Dendritic cell treated with granulocyte-macrophage colony-stimulating factor and Interleukin-4, amounts not matched to agents 40 ng/mL and 50 ng/mL, for 4 days (primary cell): Measurements from ENCODE around the gene SPOCK3.
"Not testable (repeated sequence)": the region's sequence is repeated elsewhere in the genome, so short reads cannot be mapped to it uniquely, and the experiment has no call there.

ENCODE experiments used
- H3K27ac Mint-ChIP-seq: one replicate; pipeline ENCODE4 v1.8.0; 2022; ENCODE audit warnings: mild to moderate bottlenecking, mixed read lengths
- H3K27me3 Mint-ChIP-seq: one replicate; pipeline ENCODE4 v1.8.0; 2022; ENCODE audit warnings: mild to moderate bottlenecking, mixed read lengths
- H3K36me3 Mint-ChIP-seq: one replicate; pipeline ENCODE4 v1.8.0; 2022; ENCODE audit warnings: low read depth, mixed read lengths
- H3K4me1 Mint-ChIP-seq: one replicate; pipeline ENCODE4 v1.8.0; 2022; ENCODE audit warnings: low read depth, mixed read lengths
- H3K4me3 Mint-ChIP-seq: one replicate; pipeline ENCODE4 v1.8.0; 2022; ENCODE audit warnings: mild to moderate bottlenecking, moderate library complexity, mixed read lengths
- H3K9me3 Mint-ChIP-seq: one replicate; pipeline ENCODE4 v1.8.0; 2022; ENCODE audit warnings: mixed read lengths
- intact Hi-C: fragments of 100-400 bp; cut with micrococcal nuclease; formaldehyde crosslinking; loops from one replicate; pipeline ENCODE4 v1.15.0; 2022

Gene SPOCK3

DNA sequence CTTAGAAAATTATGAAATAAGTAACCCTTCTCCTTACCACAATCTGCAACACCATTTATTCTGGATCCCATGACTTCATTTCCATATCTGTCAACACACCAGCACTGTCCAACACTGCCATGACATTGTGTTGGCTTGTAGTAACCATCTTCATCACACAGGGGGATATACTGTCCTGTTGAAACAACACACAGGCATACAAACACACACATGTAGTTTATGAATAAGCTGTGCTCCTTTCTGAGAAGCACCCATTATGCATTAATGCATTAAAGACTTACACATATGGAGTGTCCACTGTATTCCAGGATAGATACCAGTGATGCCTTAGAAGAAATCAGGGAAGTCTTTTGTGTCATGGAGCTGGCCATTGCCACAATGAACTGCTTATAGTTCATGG is 496.9 kb downstream of the SPOCK3 start:
- no peak overlapping the region for H3K27ac Mint-ChIP-seq
- H3K27me3 Mint-ChIP-seq: no peaks in the 10 kb centered on the region
- H3K4me1 Mint-ChIP-seq: no peaks in the 10 kb centered on the region
- intact Hi-C loops: no loop called here
- no peaks in the 10 kb centered on the region for H3K9me3 Mint-ChIP-seq
- no peaks in the 10 kb centered on the region for H3K36me3 Mint-ChIP-seq
- H3K4me3 Mint-ChIP-seq: no peak overlapping the region

DNA sequence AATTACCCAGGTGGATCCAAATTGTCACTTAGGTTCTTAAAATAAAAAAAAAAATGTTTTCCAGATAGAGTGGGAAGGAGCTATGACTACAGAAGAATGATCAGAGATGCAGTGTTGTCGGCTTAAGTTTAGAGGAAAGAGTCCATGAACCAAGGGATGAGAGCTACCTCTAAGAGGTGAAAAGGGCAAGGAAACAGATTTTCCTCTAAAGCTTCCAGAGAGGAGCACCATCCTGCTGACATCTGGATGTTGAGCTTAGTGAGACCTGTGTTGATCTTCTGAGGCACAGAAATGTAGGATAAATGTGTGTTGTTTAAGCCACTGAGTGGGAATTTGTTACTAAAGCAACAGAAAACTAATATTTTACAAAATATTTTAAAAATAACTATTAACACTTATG is 498.7 kb downstream of the SPOCK3 start:
- Mint-ChIP-seq H3K4me3 (no peak overlapping the region), H3K27me3 (no peaks in the 10 kb centered on the region), H3K4me1 (no peaks in the 10 kb centered on the region), H3K9me3 (no peaks in the 10 kb centered on the region), H3K36me3 (no peaks in the 10 kb centered on the region), H3K27ac (no peak overlapping the region)
- intact Hi-C loops: no loop called here

DNA sequence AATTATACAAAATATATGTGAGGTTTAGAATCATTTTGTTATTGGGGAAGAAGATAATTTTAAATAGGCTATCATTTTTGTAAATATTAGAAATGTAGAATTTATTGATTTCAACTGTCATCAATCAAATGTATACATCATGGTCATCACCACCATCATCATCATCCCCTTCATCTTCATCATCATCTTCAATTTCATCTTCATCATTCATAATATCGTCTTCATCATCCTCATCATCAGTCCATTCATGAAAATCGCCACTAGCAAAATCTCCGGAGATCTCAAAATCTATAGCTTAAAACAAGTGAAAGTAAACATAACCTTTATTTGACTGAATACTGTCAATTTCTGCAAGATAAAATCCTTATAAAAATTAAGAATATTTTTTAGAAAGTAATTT is 499.5 kb downstream of the SPOCK3 start:
- H3K36me3 Mint-ChIP-seq: no peaks in the 10 kb centered on the region
- H3K9me3 Mint-ChIP-seq: no peaks in the 10 kb centered on the region
- no peaks in the 10 kb centered on the region for H3K4me1 Mint-ChIP-seq
- no peaks in the 10 kb centered on the region for H3K27me3 Mint-ChIP-seq
- H3K27ac Mint-ChIP-seq: no peak overlapping the region
- intact Hi-C loops: no loop called here
- no peak overlapping the region for H3K4me3 Mint-ChIP-seq

DNA sequence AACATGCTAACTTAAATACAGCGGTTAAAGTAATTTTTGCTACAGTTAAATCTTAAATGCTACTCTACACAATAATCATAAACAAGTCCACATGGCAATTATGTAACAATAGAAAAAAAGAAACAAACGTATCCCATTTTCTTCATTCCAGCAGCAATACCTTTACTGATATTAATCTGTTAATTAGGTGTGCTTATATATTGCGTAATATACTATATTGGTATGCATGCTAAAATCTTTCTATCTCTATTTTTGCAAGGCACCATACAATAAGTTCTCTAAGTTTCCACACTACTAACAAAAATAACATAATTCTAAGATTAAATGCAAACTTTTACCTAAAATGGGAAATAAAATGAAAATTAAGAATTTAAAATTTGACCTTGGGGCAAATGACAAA is 500.6 kb downstream of the SPOCK3 start:
- Mint-ChIP-seq H3K9me3 (no peaks in the 10 kb centered on the region), H3K27ac (no peak overlapping the region), H3K36me3 (no peaks in the 10 kb centered on the region), H3K4me1 (no peaks in the 10 kb centered on the region), H3K4me3 (no peak overlapping the region), H3K27me3 (no peaks in the 10 kb centered on the region)
- intact Hi-C loops: no loop called here

DNA sequence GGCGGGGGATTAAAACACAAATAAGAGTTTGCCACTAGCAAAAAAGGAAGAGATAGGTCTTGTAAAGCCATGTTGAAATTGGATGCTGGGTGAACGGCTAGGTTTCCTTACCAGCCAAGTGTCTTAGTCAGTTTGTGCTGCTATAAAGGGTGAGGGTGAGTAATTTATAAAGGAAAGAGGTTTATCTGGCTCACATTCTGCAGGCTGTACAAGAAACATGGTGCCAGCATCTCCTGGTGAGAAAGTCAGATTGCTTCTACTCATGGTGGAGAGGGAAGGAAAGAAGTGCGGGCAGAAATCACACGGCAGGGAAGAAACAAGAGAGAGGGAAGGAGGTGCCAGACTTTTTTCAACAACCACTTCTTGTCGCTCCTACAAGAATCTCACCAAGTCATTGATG is 507.5 kb downstream of the SPOCK3 start:
- Mint-ChIP-seq H3K27me3 (no peaks in the 10 kb centered on the region), H3K4me1 (no peaks in the 10 kb centered on the region), H3K36me3 (no peaks in the 10 kb centered on the region), H3K4me3 (no peak overlapping the region), H3K9me3 (peaks cover 29% of the 10 kb centered on the region), H3K27ac (no peak overlapping the region)
- intact Hi-C loops: no loop called here

DNA sequence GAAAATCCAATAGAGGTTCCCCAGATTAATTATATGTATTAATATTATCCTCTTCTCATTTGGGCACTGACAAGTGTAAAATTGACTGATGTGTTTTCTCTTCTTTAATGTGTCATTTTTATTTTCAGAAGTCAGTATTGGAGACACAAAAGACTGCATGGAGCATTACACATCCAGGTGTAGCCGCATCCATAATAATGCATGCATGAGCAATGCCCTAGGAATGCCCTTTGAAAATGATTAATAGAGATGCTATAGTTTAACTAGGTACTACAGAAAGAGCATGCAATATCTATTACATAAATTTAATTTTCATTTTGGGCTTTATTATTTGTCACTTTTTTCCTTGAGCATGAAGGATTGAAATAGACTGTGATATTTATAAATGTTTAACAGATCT is 509.9 kb downstream of the SPOCK3 start:
- no peaks in the 10 kb centered on the region for H3K36me3 Mint-ChIP-seq

DNA sequence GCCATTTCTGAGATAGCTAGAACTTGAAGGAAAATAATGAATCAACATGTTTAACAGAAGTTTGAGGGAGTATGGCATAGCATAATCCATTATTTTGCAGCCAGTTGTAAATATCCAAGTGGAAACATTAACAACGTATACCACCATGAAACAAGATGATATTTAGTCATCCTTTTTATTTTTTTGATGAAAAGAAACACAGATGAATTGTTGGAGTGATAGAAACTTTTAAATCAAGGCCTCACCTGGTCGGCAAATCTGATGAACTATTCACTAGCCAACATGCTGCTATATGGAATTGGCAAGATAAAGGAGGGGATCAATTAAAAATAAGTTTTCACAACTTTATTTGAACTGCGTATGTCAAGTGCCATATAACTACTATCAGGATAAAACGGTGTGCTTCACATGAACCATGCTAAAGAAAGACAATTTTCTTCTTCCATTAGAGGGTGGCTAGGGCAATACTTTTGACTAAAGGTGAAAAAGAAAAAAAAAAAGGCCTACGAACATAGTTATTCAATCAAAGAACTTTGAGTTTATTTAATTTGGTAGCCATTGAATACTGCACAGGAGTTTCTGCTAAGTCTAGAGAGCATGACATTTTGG is 510.7 kb downstream of the SPOCK3 start:
- intact Hi-C loops: no loop called here
- Mint-ChIP-seq H3K36me3 (no peaks in the 10 kb centered on the region), H3K4me3 (no peak overlapping the region), H3K4me1 (no peaks in the 10 kb centered on the region), H3K27me3 (no peaks in the 10 kb centered on the region), H3K27ac (no peak overlapping the region), H3K9me3 (peaks cover 61% of the 10 kb centered on the region)

More for the DNA sequence above, 509.9 kb downstream of the SPOCK3 start:
- H3K27ac Mint-ChIP-seq: no peak overlapping the region
- H3K9me3 Mint-ChIP-seq: peaks cover 54% of the 10 kb centered on the region
- H3K4me3 Mint-ChIP-seq: no peak overlapping the region
- H3K27me3 Mint-ChIP-seq: no peaks in the 10 kb centered on the region
- intact Hi-C loops: no loop called here
- H3K4me1 Mint-ChIP-seq: no peaks in the 10 kb centered on the region

DNA sequence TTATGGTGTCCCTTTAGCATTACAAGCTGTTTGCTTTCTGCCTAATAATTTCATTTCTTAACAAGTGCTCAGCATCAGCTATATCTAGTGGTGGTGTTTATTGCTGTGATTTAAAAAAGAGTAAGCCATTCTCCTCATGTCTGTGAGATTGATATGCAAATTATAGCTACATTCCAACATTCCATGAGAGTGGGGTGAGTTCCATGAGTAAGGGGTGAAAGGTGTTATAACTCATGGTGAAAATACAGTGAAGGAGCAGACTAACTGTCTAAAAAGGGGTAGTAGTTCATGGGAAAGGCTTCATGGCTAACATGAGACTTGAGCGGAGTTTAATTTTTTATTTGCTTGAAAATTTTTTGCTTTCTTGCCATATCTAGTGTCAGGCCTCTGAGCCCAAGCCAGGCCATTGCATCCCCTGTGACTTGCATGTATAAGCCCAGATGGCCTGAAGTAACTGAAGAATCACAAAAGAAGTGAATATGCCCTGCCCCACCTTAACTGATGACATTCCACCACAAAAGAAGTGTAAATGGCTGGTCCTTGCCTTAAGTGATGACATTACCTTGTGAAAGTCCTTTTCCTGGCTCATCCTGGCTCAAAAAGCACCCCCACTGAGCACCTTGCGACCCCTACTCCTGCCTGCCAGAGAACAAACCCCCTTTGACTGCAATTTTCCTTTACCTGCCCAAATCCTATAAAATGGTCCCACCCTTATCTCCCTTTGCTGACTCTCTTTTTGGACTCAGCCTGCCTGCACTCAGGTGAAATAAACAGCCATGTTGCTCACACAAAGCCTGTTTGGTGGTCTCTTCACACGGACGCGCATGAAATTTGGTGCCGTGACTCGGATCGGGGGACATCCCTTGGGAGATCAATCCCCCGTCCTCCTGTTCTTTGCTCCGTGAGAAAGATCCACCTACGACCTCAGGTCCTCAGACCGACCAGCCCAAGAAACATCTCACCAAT is 518.3 kb downstream of the SPOCK3 start:
- H3K27ac Mint-ChIP-seq, intact Hi-C loops, H3K27me3 Mint-ChIP-seq, H3K36me3 Mint-ChIP-seq, H3K4me3 Mint-ChIP-seq, H3K4me1 Mint-ChIP-seq: not testable (repeated sequence)
- H3K9me3 Mint-ChIP-seq: peaks cover 71% of the 10 kb centered on the region

DNA sequence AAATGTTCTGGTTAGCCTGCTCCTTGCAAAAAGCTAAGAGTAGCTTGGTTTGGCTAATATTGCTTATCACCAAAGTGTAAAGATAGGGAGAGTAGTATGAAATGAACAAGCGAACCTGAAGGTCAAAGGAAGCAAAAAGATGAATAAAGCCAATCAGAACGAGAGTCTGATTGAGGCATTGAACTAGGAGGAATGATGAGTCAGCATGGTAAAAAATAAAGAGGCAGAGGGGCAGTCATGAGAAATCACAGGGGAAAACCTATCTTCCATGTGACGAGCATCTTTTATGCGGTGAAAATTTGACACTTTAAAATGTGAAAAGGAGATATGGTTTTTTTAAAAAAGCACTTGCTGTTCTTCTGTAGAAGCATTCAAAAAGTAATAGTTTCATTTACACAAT is 533.7 kb downstream of the SPOCK3 start:
- Mint-ChIP-seq H3K4me3 (no peak overlapping the region), H3K9me3 (peaks cover 44% of the 10 kb centered on the region), H3K27ac (no peak overlapping the region), H3K4me1 (no peaks in the 10 kb centered on the region), H3K36me3 (no peaks in the 10 kb centered on the region), H3K27me3 (no peaks in the 10 kb centered on the region)
- intact Hi-C loops: no loop called here

DNA sequence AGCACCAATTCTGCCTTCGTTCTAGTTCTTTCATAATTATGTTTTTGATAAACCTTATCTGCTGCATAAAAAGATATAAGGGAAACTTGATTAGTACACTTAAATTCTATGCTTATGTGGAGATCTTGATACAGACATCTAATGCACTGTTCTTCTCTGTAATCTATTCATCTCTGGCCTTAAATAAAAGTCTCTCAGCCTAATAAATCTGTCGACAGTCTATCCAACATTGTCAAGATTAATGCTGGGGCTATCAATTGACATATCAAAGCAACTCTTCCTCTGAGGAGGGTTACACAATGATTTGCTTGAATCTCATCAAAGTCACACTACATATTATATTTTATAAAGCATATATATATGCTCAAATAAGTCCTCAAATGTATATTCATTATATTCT is 545.5 kb downstream of the SPOCK3 start:
- H3K36me3 Mint-ChIP-seq: no peaks in the 10 kb centered on the region
- H3K27me3 Mint-ChIP-seq: no peaks in the 10 kb centered on the region
- H3K4me1 Mint-ChIP-seq: no peaks in the 10 kb centered on the region
- H3K27ac Mint-ChIP-seq: no peak overlapping the region
- H3K9me3 Mint-ChIP-seq: peaks cover 7% of the 10 kb centered on the region
- no peak overlapping the region for H3K4me3 Mint-ChIP-seq
- intact Hi-C loops: no loop called here

DNA sequence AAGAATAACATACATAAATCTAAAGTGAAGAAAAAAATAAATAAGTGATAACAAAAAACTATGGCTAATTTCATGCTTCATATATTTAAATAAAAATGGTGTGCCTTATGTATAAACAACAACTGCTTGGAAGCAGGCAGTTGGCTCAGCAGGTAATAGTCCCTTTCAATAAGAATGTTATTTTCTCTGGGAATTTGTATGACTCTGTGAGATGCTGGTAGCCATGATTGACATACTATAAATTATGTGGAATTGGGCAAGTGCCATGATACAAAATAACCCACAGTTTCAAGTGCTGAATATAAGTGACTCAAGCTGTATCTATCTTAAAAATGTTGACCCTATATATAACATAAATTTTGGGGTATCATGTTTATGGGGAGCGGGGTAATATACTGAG is 546.5 kb downstream of the SPOCK3 start:
- H3K9me3 Mint-ChIP-seq: peaks cover 7% of the 10 kb centered on the region
- H3K27me3 Mint-ChIP-seq: no peaks in the 10 kb centered on the region
- no peak overlapping the region for H3K4me3 Mint-ChIP-seq
- H3K4me1 Mint-ChIP-seq: no peaks in the 10 kb centered on the region
- no peaks in the 10 kb centered on the region for H3K36me3 Mint-ChIP-seq
- intact Hi-C loops: no loop called here
- no peak overlapping the region for H3K27ac Mint-ChIP-seq
